OCI-LY7 (cell line): ENCODE results near the gene MARCO.
"Not testable (repeated sequence)": the region's sequence is repeated elsewhere in the genome, so short reads cannot be mapped to it uniquely, and the experiment has no call there.

Source experiments
- CTCF ChIP-seq: fragments of 200-600 bp; sonication (generic); conservative IDR thresholded peaks from 2 replicates; pipeline ENCODE4 v1.5.1; 2014; ENCODE audit warnings: mild to moderate bottlenecking, antibody characterized with exemption, low read length, moderate library complexity, mixed read lengths
- EZH2phosphoT487 ChIP-seq: fragments of 200-600 bp; sonication (generic); IDR thresholded peaks from 2 replicates; pipeline ENCODE4 v1.6.1; 2018; ENCODE audit warnings: low read depth, borderline replicate concordance, mild to moderate bottlenecking, mixed run types, antibody characterized with exemption, low read length, moderate library complexity, mixed read lengths

GRCh38 chr2:119037922-119038321 is 95.9 kb downstream of the MARCO start:
- TF ChIP-seq EZH2phosphoT487, CTCF: not testable (repeated sequence)
